Fibroblast of villous mesenchyme (primary cell): ENCODE results near the gene HOXA10. TPM values are rescaled to one million over a fixed set of nuclear protein-coding genes. Genes with fewer than 3 reads are reported as not detected.

ENCODE experiments used
- DNase-seq: peaks from one replicate; pipeline ENCODE4 v3.0.0-alpha.2; 2010; ENCODE audit warnings: low read depth
- H3K4me3 ChIP-seq: 2 replicates; pipeline ENCODE4 v1.5.1; 2011; ENCODE audit warnings: low read depth, mild to moderate bottlenecking, low read length
- CTCF ChIP-seq: IDR thresholded peaks from 2 replicates; pipeline ENCODE4 v1.5.1; 2012; ENCODE audit warnings: low read depth, mild to moderate bottlenecking, low read length; ENCODE audit not compliant: insufficient read depth
- small RNA-seq: library from RNA; depleted of rRNA; stranded (forward); fragments of <200 nt; gene quantifications from one replicate; pipeline ENCODE3, GENCODE V24; 2012
- total RNA-seq: library from RNA; depleted of rRNA; stranded (reverse); fragments of >200 nt; gene quantifications from 2 replicates; pipeline ENCODE4 v1.2.3, GENCODE V29; 2012

Gene HOXA10
- total RNA-seq, 1 donor = 47.1 TPM

GRCh38 chr7:27123477-27124053, 50.6 kb downstream of the HOXA10 start:
- no peak for TF ChIP-seq CTCF
- H3K4me3 ChIP-seq = no peak overlapping the region
- no peak for DNase-seq

- DNase-seq = no peak
- no peak for TF ChIP-seq CTCF
- H3K4me3 ChIP-seq = no peak overlapping the region
Observed at GRCh38 chr7:27123007-27123476, 51.1 kb downstream of the HOXA10 start.

GRCh38 chr7:27122077-27122910, 51.8 kb downstream of the HOXA10 start:
- TF ChIP-seq CTCF = no peak
- no peak for DNase-seq
- H3K4me3 ChIP-seq = no peak overlapping the region

GRCh38 chr7:27121684-27122076, 52.4 kb downstream of the HOXA10 start:
- DNase-seq = no peak
- no peak for TF ChIP-seq CTCF
- H3K4me3 ChIP-seq = no peak overlapping the region

Small RNA genes lying within 50 kb of the gene (small RNA-seq; reads per million reads assigned to genes)
- gene AC004080.5 (not detected), gene RF02140 (not detected), gene RF02141 (not detected)

Other genes starting within 250 kb of the HOXA10 start
- 0.32 and 0.43 TPM in 2 replicates for gene HOXA1, start 78.3 kb downstream of the HOXA10 start, total RNA-seq
- 0.64 and 0.86 TPM in 2 replicates for gene HOXA2, start 71.6 kb downstream of the HOXA10 start, total RNA-seq
- 0.97 and 1.3 TPM in 2 replicates for gene HOXA4, start 43.6 kb downstream of the HOXA10 start, total RNA-seq
- 7.4 and 10.8 TPM in 2 replicates for gene HOXA5, start 30.6 kb downstream of the HOXA10 start, total RNA-seq
- gene HOXA6, start 26.5 kb downstream of the HOXA10 start, total RNA-seq = 10.6 and 11.2 TPM in 2 replicates
- 9.3 and 11.7 TPM in 2 replicates for gene HOXA3, start 21.7 kb downstream of the HOXA10 start, total RNA-seq
- 2.2 and 2.3 TPM in 2 replicates for gene HOXA7, start 17.6 kb downstream of the HOXA10 start, total RNA-seq
- 17.1 and 20.3 TPM in 2 replicates for gene HOXA9, start 8.8 kb downstream of the HOXA10 start, total RNA-seq
- 41.9 and 47.1 TPM in 2 replicates for gene HOXA11, start 10.9 kb upstream of the HOXA10 start, total RNA-seq
- 1.3 and 2.6 TPM in 2 replicates for gene HOXA13, start 25.8 kb upstream of the HOXA10 start, total RNA-seq
- gene EVX1, start 68.5 kb upstream of the HOXA10 start, total RNA-seq = not detected in 2 replicates